GM23338 (cell line): ENCODE data around the gene MBD6. TPM values are rescaled to one million over a fixed set of nuclear protein-coding genes. Genes with fewer than 3 reads are reported as not detected.
"Not testable (repeated sequence)": the region's sequence is repeated elsewhere in the genome, so short reads cannot be mapped to it uniquely, and the experiment has no call there.

ENCODE experiments used
- ATAC-seq: fragments of 200-7000 bp; cut with Tn5 transposase; 3 replicates; pipeline ENCODE4 v1.9.1; 2020
- DNase-seq: peaks from one replicate; pipeline ENCODE4 v3.0.0-alpha.2; 2015; ENCODE audit warnings: low spot score
- H2AFZ ChIP-seq: fragments of 200-600 bp; sonication (generic); 2 replicates; pipeline ENCODE4 v1.8.0; 2016; ENCODE audit warnings: antibody characterized with exemption, mild to moderate bottlenecking, moderate library complexity
- H3F3A ChIP-seq: fragments of 200-600 bp; sonication (generic); replicated peaks from 2 replicates; pipeline ENCODE4 v1.8.0; 2017; ENCODE audit warnings: antibody characterized with exemption, mixed run types, low read depth
- H3K27ac ChIP-seq: fragments of 200-600 bp; sonication (generic); 2 replicates; pipeline ENCODE4 v1.6.1; 2016; ENCODE audit warnings: low read depth
- H3K27me3 ChIP-seq: fragments of 200-600 bp; sonication (generic); 2 replicates; pipeline ENCODE4 v1.8.0; 2016; ENCODE audit warnings: mild to moderate bottlenecking, mixed run types, moderate library complexity; ENCODE audit not compliant: insufficient read depth
- H3K36me3 ChIP-seq: fragments of 200-600 bp; sonication (generic); 2 replicates; pipeline ENCODE4 v1.8.0; 2016; ENCODE audit warnings: mild to moderate bottlenecking; ENCODE audit not compliant: insufficient read depth
- H3K4me1 ChIP-seq: fragments of 200-600 bp; sonication (generic); 2 replicates; pipeline ENCODE4 v1.8.0; 2016; ENCODE audit warnings: mild to moderate bottlenecking, moderate library complexity; ENCODE audit not compliant: insufficient read depth
- H3K4me2 ChIP-seq: fragments of 200-600 bp; sonication (generic); 2 replicates; pipeline ENCODE4 v1.7.1; 2017; ENCODE audit warnings: mixed run types
- H3K4me3 ChIP-seq: fragments of 200-600 bp; sonication (generic); 2 replicates; pipeline ENCODE4 v1.6.1; 2016; ENCODE audit warnings: mixed run types
- H3K79me2 ChIP-seq: fragments of 200-600 bp; sonication (generic); replicated peaks from 2 replicates; pipeline ENCODE4 v1.8.0; 2017; ENCODE audit warnings: mild to moderate bottlenecking; ENCODE audit not compliant: insufficient read depth
- H3K9me2 ChIP-seq: fragments of 200-600 bp; sonication (generic); 2 replicates; pipeline ENCODE4 v1.8.0; 2017; ENCODE audit not compliant: insufficient read depth
- H4K20me1 ChIP-seq: fragments of 200-600 bp; sonication (generic); replicated peaks from 2 replicates; pipeline ENCODE4 v1.8.0; 2017; ENCODE audit warnings: mild to moderate bottlenecking; ENCODE audit not compliant: insufficient read depth
- H3K27ac Mint-ChIP-seq: 2 replicates; pipeline ENCODE4 v1.8.0; 2020; ENCODE audit warnings: inconsistent platforms, mild to moderate bottlenecking, moderate library complexity, mixed read lengths
- H3K27me3 Mint-ChIP-seq: 3 replicates; pipeline ENCODE4 v1.8.0; 2022; ENCODE audit warnings: low read depth, mild to moderate bottlenecking, moderate library complexity, mixed read lengths, inconsistent platforms; ENCODE audit not compliant: insufficient read depth, poor library complexity
- H3K36me3 Mint-ChIP-seq: 3 replicates; pipeline ENCODE4 v1.8.0; 2021; ENCODE audit warnings: low read depth, mild to moderate bottlenecking, inconsistent platforms, moderate library complexity, mixed read lengths
- H3K4me1 Mint-ChIP-seq: 3 replicates; pipeline ENCODE4 v1.8.0; 2020; ENCODE audit warnings: mild to moderate bottlenecking, inconsistent platforms, mixed read lengths
- H3K4me3 Mint-ChIP-seq: 3 replicates; pipeline ENCODE4 v1.8.0; 2021; ENCODE audit warnings: moderate library complexity, mild to moderate bottlenecking, inconsistent platforms, mixed read lengths
- H3K9me3 Mint-ChIP-seq: 3 replicates; pipeline ENCODE4 v1.8.0; 2020; ENCODE audit warnings: moderate library complexity, mild to moderate bottlenecking, inconsistent platforms, mixed read lengths
- JUNB ChIP-seq: IDR thresholded peaks from one replicate; pipeline ENCODE4 v1.6.1; 2016; ENCODE audit warnings: antibody characterized with exemption; ENCODE audit not compliant: unreplicated experiment
- REST ChIP-seq: IDR thresholded peaks from one replicate; pipeline ENCODE4 v1.6.1; 2018; ENCODE audit warnings: antibody characterized with exemption; ENCODE audit not compliant: unreplicated experiment
- STAT1 ChIP-seq: IDR thresholded peaks from one replicate; pipeline ENCODE4 v1.6.1; 2016; ENCODE audit warnings: antibody characterized with exemption; ENCODE audit not compliant: unreplicated experiment
- ZNF114 ChIP-seq: fragments of 250-450 bp; sonication (Bioruptor Pico); IDR thresholded peaks from 2 replicates; pipeline ENCODE4 v1.5.0; 2020; ENCODE audit warnings: mild to moderate bottlenecking, moderate library complexity
- polyA plus RNA-seq: library from polyadenylated mRNA; unstranded; fragments of >200 nt; fragmentation: Nextera tagmentation; extraction: Ambion mirVana; gene quantifications from 2 replicates; pipeline ENCODE4 v1.2.1, GENCODE V29; 2016
- total RNA-seq: library from RNA; depleted of rRNA; stranded (reverse); fragments of >200 nt; shearing (Covaris generic); gene quantifications from 2 replicates; pipeline ENCODE4 v1.2.3, GENCODE V29; 2014

The MBD6 gene
- total and polyA plus RNA-seq, 2 experiments from 2014 or later, result 12.5 to 17.1 TPM

- not testable (repeated sequence) for H3K27me3 Mint-ChIP-seq, ATAC-seq, H3K79me2 ChIP-seq, DNase-seq, H3K4me2 ChIP-seq, H3F3A ChIP-seq, H3K27me3 ChIP-seq, H3K27ac ChIP-seq, H3K4me3 Mint-ChIP-seq, H3K27ac Mint-ChIP-seq, H3K9me3 Mint-ChIP-seq, H3K4me3 ChIP-seq, H2AFZ ChIP-seq, H3K4me1 Mint-ChIP-seq, H3K4me1 ChIP-seq, H4K20me1 ChIP-seq, H3K9me2 ChIP-seq
- H3K36me3 ChIP-seq, result peaks cover 13% of the 10 kb centered on the region
- peaks cover 57% of the 10 kb centered on the region for H3K36me3 Mint-ChIP-seq
Observed at GRCh38 chr12:57570438-57570837, 47.8 kb downstream of the MBD6 start.

- peaks cover 3% of the 10 kb centered on the region; the same call in 1 of the 2 replicates for H4K20me1 ChIP-seq
- H3K4me3 Mint-ChIP-seq, result no peak overlapping the region
- H3K4me1 Mint-ChIP-seq, result no peaks in the 10 kb centered on the region
- H3K4me1 ChIP-seq, result no peaks in the 10 kb centered on the region
- no peaks in the 10 kb centered on the region for H3K9me2 ChIP-seq
- H3K27me3 Mint-ChIP-seq, result peaks cover 4% of the 10 kb centered on the region
- TF ChIP-seq STAT1 (no peak), REST (no peak)
- no peaks in the 10 kb centered on the region for H3K9me3 Mint-ChIP-seq
- ATAC-seq (no peak), DNase-seq (no peak)
- H3K27ac ChIP-seq, result no peak overlapping the region
- no peak overlapping the region for H3K4me2 ChIP-seq
- no peak overlapping the region for H3K4me3 ChIP-seq
- H3F3A ChIP-seq, result no peaks in the 10 kb centered on the region; the same call in 1 of the 2 replicates
- no peak overlapping the region for H3K27ac Mint-ChIP-seq
- peaks cover 18% of the 10 kb centered on the region for H3K36me3 ChIP-seq
- no peak overlapping the region for H2AFZ ChIP-seq
- H3K36me3 Mint-ChIP-seq, result peaks cover 72% of the 10 kb centered on the region
- no peaks in the 10 kb centered on the region for H3K79me2 ChIP-seq
- H3K27me3 ChIP-seq, result no peaks in the 10 kb centered on the region
Observed at GRCh38 chr12:57571926-57572762, 49.5 kb downstream of the MBD6 start.

GRCh38 chr12:57574795-57575194 is 52.2 kb downstream of the MBD6 start:
- H3K27ac ChIP-seq, result no peak overlapping the region
- peaks cover 64% of the 10 kb centered on the region for H3K36me3 Mint-ChIP-seq
- no peak overlapping the region for H2AFZ ChIP-seq
- no peaks in the 10 kb centered on the region for H3K27me3 ChIP-seq
- 0 out of 2 replicates have a peak, but pooled peaks cover 2% of the 10 kb centered on the region for H3F3A ChIP-seq
- no peak overlapping the region for H3K4me3 ChIP-seq
- H3K4me3 Mint-ChIP-seq, result no peak overlapping the region
- no peak for TF ChIP-seq JUNB
- no peak for TF ChIP-seq ZNF114 (CRISPR knock-in tag)
- TF ChIP-seq REST, result no peak
- H3K79me2 ChIP-seq, result no peaks in the 10 kb centered on the region
- peaks cover 4% of the 10 kb centered on the region for H3K27me3 Mint-ChIP-seq
- no peaks in the 10 kb centered on the region for H3K4me1 ChIP-seq
- H3K9me3 Mint-ChIP-seq, result no peaks in the 10 kb centered on the region
- no peak overlapping the region for H3K4me2 ChIP-seq
- H3K4me1 Mint-ChIP-seq, result no peaks in the 10 kb centered on the region
- ATAC-seq (no peak), DNase-seq (no peak)
- no peak overlapping the region for H3K27ac Mint-ChIP-seq
- H4K20me1 ChIP-seq, result peaks cover 4% of the 10 kb centered on the region; the same call in 1 of the 2 replicates
- H3K9me2 ChIP-seq, result no peaks in the 10 kb centered on the region
- peaks cover 9% of the 10 kb centered on the region for H3K36me3 ChIP-seq
